GM06990 (cell line): Measurements from ENCODE around the gene CAPN2.

Source experiments
- DNase-seq: peaks from one replicate; pipeline ENCODE4 v3.0.0-alpha.2; 2011; ENCODE audit not compliant: insufficient read length; ENCODE audit errors: extremely low read depth
- H3K27me3 ChIP-seq: replicated peaks from 2 replicates; pipeline ENCODE4 v1.6.0; 2011; ENCODE audit warnings: low read length; ENCODE audit not compliant: control insufficient read depth, insufficient read depth
- H3K36me3 ChIP-seq: 2 replicates; pipeline ENCODE4 v1.5.1; 2011; ENCODE audit warnings: low read length; ENCODE audit not compliant: control insufficient read depth, insufficient read depth
- H3K4me3 ChIP-seq: replicated peaks from 2 replicates; pipeline ENCODE4 v1.5.1; 2011; ENCODE audit warnings: low read depth, mild to moderate bottlenecking, control low read depth, low read length
- TF ChIP-seq, protein P1 (sequence below): IDR thresholded peaks from 2 replicates; pipeline ENCODE4 v1.5.1; 2011; ENCODE audit warnings: low read length, control low read depth, mild to moderate bottlenecking, inconsistent platforms; ENCODE audit not compliant: insufficient read depth, poor library complexity, severe bottlenecking

CAPN2 gene

GRCh38 chr1:223751696-223752095 is 39.4 kb downstream of the CAPN2 start:
- no peak for DNase-seq
- peaks cover 36% of the 10 kb centered on the region for H3K36me3 ChIP-seq
- no peaks in the 10 kb centered on the region for H3K27me3 ChIP-seq
- no peak overlapping the region for H3K4me3 ChIP-seq
- TF ChIP-seq, protein P1, sequence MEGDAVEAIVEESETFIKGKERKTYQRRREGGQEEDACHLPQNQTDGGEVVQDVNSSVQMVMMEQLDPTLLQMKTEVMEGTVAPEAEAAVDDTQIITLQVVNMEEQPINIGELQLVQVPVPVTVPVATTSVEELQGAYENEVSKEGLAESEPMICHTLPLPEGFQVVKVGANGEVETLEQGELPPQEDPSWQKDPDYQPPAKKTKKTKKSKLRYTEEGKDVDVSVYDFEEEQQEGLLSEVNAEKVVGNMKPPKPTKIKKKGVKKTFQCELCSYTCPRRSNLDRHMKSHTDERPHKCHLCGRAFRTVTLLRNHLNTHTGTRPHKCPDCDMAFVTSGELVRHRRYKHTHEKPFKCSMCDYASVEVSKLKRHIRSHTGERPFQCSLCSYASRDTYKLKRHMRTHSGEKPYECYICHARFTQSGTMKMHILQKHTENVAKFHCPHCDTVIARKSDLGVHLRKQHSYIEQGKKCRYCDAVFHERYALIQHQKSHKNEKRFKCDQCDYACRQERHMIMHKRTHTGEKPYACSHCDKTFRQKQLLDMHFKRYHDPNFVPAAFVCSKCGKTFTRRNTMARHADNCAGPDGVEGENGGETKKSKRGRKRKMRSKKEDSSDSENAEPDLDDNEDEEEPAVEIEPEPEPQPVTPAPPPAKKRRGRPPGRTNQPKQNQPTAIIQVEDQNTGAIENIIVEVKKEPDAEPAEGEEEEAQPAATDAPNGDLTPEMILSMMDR = no peak

DNA sequence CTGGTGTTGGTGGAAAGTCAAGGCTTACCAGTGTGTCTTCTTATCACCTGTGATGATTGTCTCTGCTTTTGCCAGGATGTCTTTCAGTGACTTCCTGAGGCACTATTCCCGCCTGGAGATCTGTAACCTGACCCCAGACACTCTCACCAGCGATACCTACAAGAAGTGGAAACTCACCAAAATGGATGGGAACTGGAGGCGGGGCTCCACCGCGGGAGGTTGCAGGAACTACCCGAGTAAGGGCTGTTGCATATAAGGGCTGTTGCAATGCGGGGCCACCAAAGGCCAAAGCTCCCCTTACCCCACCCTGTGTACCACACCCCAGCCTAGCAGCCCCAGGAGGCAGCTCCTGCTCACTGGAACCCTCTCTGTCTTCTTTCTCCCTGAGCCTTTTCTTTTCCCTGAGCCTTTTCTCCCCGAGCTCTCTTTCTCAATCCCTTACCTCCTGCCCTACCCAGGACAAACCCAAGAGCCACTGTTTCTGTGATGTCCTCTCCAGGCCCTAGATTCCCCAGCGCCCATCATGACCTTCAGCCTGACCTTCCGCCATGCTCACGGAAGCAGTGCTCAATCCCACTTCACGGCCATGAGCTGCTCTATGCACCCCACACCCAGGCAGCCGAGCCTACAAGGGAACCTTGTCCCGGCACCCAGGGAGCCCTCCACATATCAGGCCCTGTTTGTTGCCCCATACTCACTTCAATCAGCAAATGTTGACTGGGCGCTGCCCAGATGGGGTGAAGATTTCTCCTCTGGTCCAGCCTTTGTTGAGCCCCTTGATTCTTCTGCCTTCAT is 40.6 kb downstream of the CAPN2 start:
- H3K27me3 ChIP-seq = no peaks in the 10 kb centered on the region
- TF ChIP-seq, protein P1 = no peak
- peaks cover 34% of the 10 kb centered on the region for H3K36me3 ChIP-seq
- H3K4me3 ChIP-seq = no peak overlapping the region
- no peak for DNase-seq

GRCh38 chr1:223754681-223755431 is 42.5 kb downstream of the CAPN2 start:
- no peak for DNase-seq
- Histone ChIP-seq H3K27me3 (no peaks in the 10 kb centered on the region), H3K36me3 (peaks cover 39% of the 10 kb centered on the region), H3K4me3 (no peak overlapping the region)
- TF ChIP-seq, protein P1 = no peak

DNA sequence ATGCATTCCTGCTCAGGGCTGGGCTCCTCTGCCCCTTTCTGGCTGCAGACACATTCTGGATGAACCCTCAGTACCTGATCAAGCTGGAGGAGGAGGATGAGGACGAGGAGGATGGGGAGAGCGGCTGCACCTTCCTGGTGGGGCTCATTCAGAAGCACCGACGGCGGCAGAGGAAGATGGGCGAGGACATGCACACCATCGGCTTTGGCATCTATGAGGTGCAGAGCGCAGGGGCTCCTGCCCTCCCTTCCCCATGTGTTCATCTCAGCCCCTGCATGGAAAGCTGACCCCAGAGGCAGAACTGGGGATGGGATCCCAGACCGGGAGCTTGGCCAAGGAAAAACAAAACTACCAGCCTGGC is 43.1 kb downstream of the CAPN2 start:
- peaks cover 42% of the 10 kb centered on the region for H3K36me3 ChIP-seq
- no peak for DNase-seq
- no peaks in the 10 kb centered on the region for H3K27me3 ChIP-seq
- TF ChIP-seq, protein P1 = no peak
- no peak overlapping the region for H3K4me3 ChIP-seq

GRCh38 chr1:223755992-223756775 is 43.8 kb downstream of the CAPN2 start:
- TF ChIP-seq, protein P1 = no peak
- no peaks in the 10 kb centered on the region for H3K27me3 ChIP-seq
- H3K36me3 ChIP-seq = peaks cover 37% of the 10 kb centered on the region
- H3K4me3 ChIP-seq = no peak overlapping the region
- DNase-seq = no peak
